AG04450 (cell line): Measurements from ENCODE around the gene MYL11. TPM values are rescaled to one million over a fixed set of nuclear protein-coding genes. Genes with fewer than 3 reads are reported as not detected.

ENCODE experiments used
- CTCF ChIA-PET: fragments of 300-600, 350-600 bp; formaldehyde crosslinking; extraction: SDS; loops from one replicate; lab custom pipeline; 2022; ENCODE audit warnings: antibody characterized with exemption, inconsistent platforms; lab: Charles Lee
- POLR2A ChIA-PET: fragments of 350-600 bp; formaldehyde crosslinking; extraction: SDS; loops from one replicate; lab custom pipeline; 2021; ENCODE audit warnings: antibody characterized with exemption, inconsistent platforms; lab: Yijun Ruan, JAX
- DNase-seq: peaks from one replicate; pipeline ENCODE4 v3.0.0-alpha.2; 2011; ENCODE audit warnings: low read depth, low spot score
- H3K27ac ChIP-seq: one replicate; pipeline ENCODE4 v1.5.1; 2012; ENCODE audit warnings: low read depth, low read length, control low read depth
- H3K27me3 ChIP-seq: one replicate; pipeline ENCODE4 v1.6.0; 2012; ENCODE audit warnings: low read length; ENCODE audit not compliant: control insufficient read depth, insufficient read depth
- H3K4me3 ChIP-seq: 2 replicates; pipeline ENCODE4 v1.5.1; 2011; ENCODE audit warnings: mild to moderate bottlenecking, low read depth, low read length, control low read depth
- H3K9me3 ChIP-seq: 2 replicates; pipeline ENCODE4 v1.5.1; 2012; ENCODE audit warnings: low read length; ENCODE audit not compliant: control insufficient read depth, insufficient read depth
- CTCF ChIP-seq: IDR thresholded peaks from 2 replicates; pipeline ENCODE4 v1.5.1; 2011; ENCODE audit warnings: low read depth, low read length, control low read depth, inconsistent platforms
- polyA plus RNA-seq: library from polyadenylated mRNA; depleted of rRNA; stranded (reverse); fragments of >200 nt; gene quantifications from 2 replicates; pipeline ENCODE4 v1.2.3, GENCODE V29; 2011

MYL11 gene
- polyA plus RNA-seq, 1 experiment, result not detected

GRCh38 chr16:30357715-30358576 lies 16.7 kb upstream of the MYL11 start:
- Histone ChIP-seq H3K4me3 (no peak overlapping the region), H3K27me3 (no peaks in the 10 kb centered on the region), H3K9me3 (no peaks in the 10 kb centered on the region; the same call in 1 of the 2 replicates), H3K27ac (no peak overlapping the region)
- ChIA-PET CTCF (no interaction called here), POLR2A (no interaction called here)
- no peak for TF ChIP-seq CTCF
- no peak for DNase-seq

DNA sequence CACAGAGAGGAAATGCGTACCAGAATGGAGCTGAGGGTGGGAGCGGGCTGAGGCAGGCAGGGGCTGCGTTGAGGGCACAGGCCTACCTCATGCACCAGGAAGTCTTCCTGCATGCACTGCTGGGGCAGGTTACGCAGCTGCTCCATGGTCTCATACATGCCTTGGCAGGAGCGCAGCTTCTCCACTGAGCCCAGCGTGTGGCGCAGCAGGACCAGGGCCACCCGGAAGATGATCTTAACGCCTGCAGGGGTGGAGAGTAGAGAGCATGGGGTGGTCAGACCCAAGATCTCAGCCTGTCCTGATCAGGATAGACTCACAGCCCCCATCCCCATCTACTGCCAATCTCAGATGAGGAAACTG lies 16.0 kb upstream of the MYL11 start:
- no peak for DNase-seq
- no peak overlapping the region for H3K4me3 ChIP-seq
- H3K27me3 ChIP-seq, result no peaks in the 10 kb centered on the region
- H3K27ac ChIP-seq, result no peak overlapping the region
- TF ChIP-seq CTCF, result no peak
- no peaks in the 10 kb centered on the region; the same call in 1 of the 2 replicates for H3K9me3 ChIP-seq
- CTCF ChIA-PET, result no interaction called here
- POLR2A ChIA-PET, result no interaction called here

DNA sequence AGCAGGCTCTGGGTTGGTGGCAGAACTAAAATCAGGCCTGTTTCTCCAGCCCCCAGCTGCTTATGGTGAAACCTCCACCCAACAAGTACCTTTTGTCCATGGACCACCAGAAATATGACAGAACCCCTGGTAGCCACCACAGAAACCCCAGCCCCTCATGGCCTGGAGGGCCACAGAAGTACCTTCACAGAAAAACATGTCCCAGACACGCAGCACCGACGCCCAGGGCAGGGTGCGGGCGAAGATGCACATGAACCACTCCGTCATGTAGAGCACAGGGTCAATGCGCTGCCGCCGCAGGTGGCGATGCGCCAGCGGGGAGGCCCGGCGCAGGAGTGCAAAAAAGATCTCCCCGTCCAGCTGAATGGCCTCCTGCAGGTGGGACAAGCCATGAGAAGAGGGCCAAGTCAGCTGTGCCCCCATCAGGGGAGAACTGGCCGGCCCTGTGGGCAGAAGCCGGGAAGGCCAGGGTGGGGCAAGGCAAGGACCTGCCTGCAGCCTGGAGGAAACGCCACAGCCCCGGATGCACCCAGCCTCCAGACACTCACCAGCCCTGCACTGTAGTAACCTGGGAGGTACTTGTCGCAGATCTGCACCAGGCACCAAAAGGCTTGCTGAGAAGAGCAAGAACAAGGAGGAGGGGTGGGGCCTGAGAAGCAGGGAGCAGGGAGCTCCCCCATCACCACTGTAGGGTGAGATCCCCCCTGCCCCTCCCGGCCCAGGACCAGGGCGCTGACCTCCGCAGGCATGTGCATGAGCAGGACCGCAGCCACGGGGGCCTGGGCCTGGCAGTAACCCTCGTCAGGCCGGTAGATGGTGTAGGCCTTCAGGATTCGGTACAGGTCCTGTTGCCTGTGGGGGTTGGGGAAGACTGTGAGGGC lies 15.4 kb upstream of the MYL11 start:
- Histone ChIP-seq H3K27me3 (no peaks in the 10 kb centered on the region), H3K4me3 (no peak overlapping the region), H3K9me3 (no peaks in the 10 kb centered on the region; the same call in 1 of the 2 replicates), H3K27ac (no peak overlapping the region)
- ChIA-PET POLR2A (interaction anchor here (0.5 kb wide), 1 partner anchor 24 kb away, joined by 3 read pairs; no protein-coding TSS in a partner anchor), CTCF (no interaction called here)
- DNase-seq, result no peak
- TF ChIP-seq CTCF, result no peak

DNA sequence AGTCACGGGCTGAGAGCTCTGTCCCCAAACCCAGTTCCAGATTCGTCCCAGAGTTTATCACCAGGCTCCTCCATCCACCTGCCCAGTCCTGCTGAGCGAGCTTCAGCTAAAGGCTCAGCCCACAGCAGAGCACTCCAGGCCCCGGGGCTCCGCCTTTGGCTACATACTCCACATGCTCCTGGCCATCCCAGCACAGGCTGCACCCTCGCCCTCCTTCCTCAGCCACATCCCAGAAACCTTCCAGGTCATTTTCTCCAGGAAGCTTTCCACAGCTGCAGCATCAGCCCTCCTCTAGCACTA lies 14.8 kb upstream of the MYL11 start:
- no peak for DNase-seq
- Histone ChIP-seq H3K9me3 (no peaks in the 10 kb centered on the region; the same call in 1 of the 2 replicates), H3K27ac (no peak overlapping the region), H3K27me3 (no peaks in the 10 kb centered on the region), H3K4me3 (no peak overlapping the region)
- ChIA-PET POLR2A (interaction anchor here (0.5 kb wide), 1 partner anchor 24 kb away, joined by 3 read pairs; no protein-coding TSS in a partner anchor), CTCF (no interaction called here)
- no peak for TF ChIP-seq CTCF

DNA sequence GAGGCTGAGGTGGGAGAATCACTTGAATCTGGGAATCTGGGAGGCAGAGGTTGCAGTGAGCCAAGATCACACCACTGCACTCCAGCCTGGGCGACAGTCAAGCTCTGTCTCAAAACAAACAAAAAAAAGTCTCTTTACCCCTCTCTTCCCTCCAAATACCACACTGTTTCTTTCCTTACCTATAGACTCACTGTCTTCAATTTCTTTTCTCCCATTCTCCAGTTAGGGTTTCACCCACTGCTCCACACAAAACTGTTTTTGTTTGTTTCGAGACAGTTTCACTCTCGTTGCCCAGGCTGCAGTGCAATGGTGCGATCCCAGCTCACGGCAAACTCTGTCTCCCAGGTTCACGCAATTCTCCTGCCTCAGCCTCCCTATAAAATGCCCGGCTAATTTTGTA lies 13.4 kb upstream of the MYL11 start:
- no peak overlapping the region for H3K27ac ChIP-seq
- H3K27me3 ChIP-seq, result no peaks in the 10 kb centered on the region
- no peaks in the 10 kb centered on the region for H3K9me3 ChIP-seq
- no peak for DNase-seq
- no peak for TF ChIP-seq CTCF
- CTCF ChIA-PET, result no interaction called here
- POLR2A ChIA-PET, result no interaction called here
- no peak overlapping the region for H3K4me3 ChIP-seq
